Amygdala (tissue), 56 donors: Measurements from ENCODE around the gene EXOSC6.
"Not testable (repeated sequence)": the region's sequence is repeated elsewhere in the genome, so short reads cannot be mapped to it uniquely, and the experiment has no call there.

ENCODE experiments used
- DNase-seq, 56 donors: peaks; one replicate each; lab custom pipeline; 2025; lab: John Stamatoyannopoulos, UW

EXOSC6 gene

DNA sequence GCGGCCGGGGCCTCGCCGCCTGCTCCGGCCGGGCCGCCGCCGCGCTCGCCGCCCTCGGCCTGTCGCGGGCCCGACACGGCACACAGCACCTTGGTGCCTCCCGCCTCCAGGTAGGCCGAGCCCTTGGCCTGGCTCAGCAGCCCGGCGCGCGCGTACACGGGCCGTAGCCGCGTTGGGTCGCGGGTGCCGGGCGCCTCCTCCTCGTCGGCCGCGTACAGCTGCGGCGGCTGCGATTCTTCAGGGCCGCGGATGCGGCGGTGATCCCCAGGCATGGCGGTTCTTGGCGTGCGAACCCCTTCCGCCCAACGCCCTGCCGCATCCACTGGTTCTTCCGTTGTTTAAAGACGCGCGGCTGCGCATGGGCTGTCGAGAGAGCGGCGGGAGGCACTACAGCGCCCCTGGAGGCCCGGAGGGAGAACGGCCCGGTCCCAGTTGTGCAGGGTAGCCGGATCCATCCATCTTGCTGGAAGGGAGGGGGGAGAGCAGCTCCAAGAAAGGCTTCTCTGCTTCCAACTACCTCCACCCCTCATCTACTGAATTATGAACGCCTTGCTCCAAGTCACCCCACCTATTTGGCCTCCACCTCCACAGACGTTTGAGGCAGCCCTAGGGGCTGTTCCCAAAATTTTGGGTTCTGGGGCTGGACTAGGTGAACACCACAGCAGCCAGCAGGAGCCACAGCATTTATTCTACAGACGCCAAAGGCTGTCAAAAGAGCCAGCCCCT lies at the start of gene EXOSC6:
Gene EXOSC6, minus strand, starts transcription at position 312 of the 726 bp plus-strand sequence. Its CDS starts 40 bp downstream, at position 272.
- peak; percentile 21 to 94 (median 82) for DNase-seq

DNA sequence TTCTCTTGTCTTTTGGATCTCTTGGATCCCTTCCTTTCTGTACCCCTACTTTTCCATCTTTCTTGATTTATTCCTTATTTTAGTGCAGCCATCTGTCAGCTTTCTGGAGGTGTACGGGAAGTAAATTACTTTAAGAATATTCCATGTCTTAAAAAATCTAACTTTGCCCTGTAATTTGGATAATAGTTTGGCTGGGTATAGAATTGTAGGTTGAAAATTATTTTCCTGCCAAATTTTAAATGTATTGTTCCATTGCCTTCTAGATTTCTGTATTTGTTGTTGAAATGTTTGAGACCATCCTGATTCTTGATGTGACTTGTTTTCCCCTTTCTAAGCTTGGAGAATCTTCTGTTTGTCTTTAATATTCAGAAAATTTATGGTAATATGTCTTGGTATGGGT lies 49.4 kb upstream of the EXOSC6 start:
- no peak for DNase-seq

- DNase-seq = peak; percentile 10 to 89 (median 64)
Observed at GRCh38 chr16:70298988-70299938, 47.5 kb upstream of the EXOSC6 start, which contains the start of gene DDX19B. DDX19B (plus strand) TSS chr16:70299186; CDS start chr16:70299298, 112 bp downstream.

DNA sequence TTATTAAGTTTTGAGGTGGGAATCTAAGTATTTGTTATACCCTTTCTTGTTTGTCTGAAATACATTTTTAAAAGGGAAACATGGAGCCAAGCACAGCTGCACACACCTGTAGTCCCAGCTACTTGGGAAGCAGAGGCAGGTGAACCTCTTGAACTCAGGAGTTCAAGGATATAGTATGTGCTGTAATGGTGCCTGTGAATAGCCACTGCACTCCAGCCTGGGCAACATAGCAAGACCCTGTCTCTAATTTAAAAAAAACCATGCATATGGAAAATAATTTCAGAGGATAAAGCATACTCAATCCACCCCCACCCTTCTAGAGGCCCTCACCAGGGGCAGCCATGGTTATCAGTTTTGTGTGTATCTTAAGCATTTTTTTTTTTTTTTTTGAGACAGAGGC lies 43.9 kb upstream of the EXOSC6 start:
- no peak for DNase-seq

GRCh38 chr16:70294385-70295025 lies 42.8 kb upstream of the EXOSC6 start:
- no peak for DNase-seq

GRCh38 chr16:70292148-70292547 lies 40.4 kb upstream of the EXOSC6 start:
- not testable (repeated sequence) for DNase-seq

GRCh38 chr16:70290949-70291519 lies 39.3 kb upstream of the EXOSC6 start:
- DNase-seq = no peak

GRCh38 chr16:70289229-70290094 lies 37.7 kb upstream of the EXOSC6 start, which contains the start of gene AARS1:
AARS1 (minus strand) TSS chr16:70289506; CDS start chr16:70282763, 6,743 bp downstream.
- DNase-seq = peak; percentile 33 to 99 (median 94)

- not testable (repeated sequence) for DNase-seq
Observed at GRCh38 chr16:70287304-70287971, 35.7 kb upstream of the EXOSC6 start.

- DNase-seq = no peak
Observed at GRCh38 chr16:70276392-70276791, 24.7 kb upstream of the EXOSC6 start.

GRCh38 chr16:70271696-70272095 lies 20.0 kb upstream of the EXOSC6 start:
- DNase-seq = no peak

- DNase-seq = no peak
Observed at GRCh38 chr16:70270176-70270575, 18.4 kb upstream of the EXOSC6 start.

DNA sequence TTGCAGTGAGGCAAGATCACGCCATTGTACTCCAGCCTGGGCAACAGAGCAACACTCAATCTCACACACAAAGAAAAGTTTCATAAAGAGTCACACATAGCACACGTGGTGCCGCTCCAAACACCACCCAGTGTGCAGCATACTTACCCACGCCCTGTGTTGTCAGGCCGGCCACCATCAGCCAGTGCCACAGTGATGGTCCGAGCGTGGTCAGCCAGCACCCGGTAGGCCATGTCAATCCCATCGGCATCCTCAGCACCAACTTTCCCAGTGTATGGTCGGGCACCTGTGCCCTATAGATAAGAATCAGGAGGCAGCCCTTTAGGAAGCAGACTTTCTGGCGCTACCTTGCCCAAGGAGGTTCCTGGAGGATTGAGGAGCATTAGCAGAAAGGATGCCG lies 17.7 kb upstream of the EXOSC6 start:
- no peak for DNase-seq

DNA sequence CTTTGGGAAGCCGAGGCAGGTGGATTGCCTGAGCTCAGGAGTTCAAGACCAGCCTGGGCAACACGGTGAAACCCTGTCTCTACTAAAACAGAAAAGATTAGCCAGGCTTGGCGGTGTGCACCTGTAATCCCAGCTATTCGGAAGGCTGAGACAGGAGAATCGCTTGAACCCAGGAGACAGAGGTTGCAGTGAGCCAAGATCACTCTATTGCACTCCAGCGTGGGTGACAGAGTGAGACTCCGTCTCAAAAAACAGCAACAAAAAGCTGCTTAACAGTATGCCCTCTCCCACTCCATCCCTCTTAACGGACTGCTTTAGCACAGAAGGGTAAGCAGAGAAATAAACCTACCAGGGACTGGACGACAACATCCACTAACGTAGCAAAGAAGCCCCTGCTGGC lies 16.2 kb upstream of the EXOSC6 start:
- not testable (repeated sequence) for DNase-seq

DNA sequence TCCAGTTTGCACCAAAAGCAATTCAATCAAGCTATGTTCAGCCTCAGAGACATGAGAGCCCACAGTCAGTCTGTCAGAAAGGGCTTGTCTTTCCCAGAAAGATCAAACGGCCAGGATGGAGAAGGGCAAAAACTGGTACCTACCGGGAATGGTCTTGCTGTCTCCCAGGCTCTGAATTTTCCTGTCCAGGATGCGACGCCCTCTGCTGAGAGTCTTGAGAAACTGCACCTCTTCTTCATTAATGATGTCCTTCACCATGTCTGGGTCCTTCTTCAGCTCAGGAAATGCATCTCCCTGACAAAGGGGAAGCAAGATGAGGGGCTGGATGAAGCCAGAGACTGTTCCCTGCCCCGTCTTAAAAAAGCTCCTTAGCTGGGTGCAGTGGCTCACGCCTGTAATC lies 15.8 kb upstream of the EXOSC6 start:
- DNase-seq = peak in 4 of 56 donors; percentile 7 to 18 (median 8)

GRCh38 chr16:70259903-70260302 lies 8.2 kb upstream of the EXOSC6 start:
- not testable (repeated sequence) for DNase-seq

- no peak for DNase-seq
Observed at GRCh38 chr16:70258946-70259345, 7.2 kb upstream of the EXOSC6 start.

GRCh38 chr16:70258065-70258464 lies 6.3 kb upstream of the EXOSC6 start:
- no peak for DNase-seq

DNA sequence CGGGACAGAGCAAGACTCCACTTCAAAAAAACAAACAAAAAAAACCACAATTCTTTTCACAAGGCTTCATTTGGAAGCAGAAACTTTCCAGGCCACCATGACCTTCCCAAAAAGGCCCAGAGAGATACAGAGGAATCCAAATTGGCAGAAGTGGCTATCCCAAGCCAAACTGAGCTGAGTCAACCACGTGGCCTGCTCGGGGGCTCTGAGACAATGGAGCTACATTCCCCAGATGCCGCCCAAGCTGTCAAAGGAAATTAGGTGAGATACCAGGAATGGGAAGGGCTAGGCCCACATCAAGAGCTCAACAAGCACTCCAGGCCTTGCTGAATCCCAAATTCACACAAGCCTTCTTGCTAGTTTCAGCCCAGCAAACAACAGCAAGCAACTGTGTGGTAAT lies 5.7 kb upstream of the EXOSC6 start:
- no peak for DNase-seq
